GM10847 (cell line): ENCODE data around the gene PHKA2.
A peak's percentile ranks its signal among the peaks of the same experiment; 100 is the strongest.

ENCODE experiments used
- POLR2A ChIP-seq: IDR thresholded peaks from 2 replicates; pipeline ENCODE4 v1.6.1; 2011; ENCODE audit not compliant: insufficient read length; ENCODE audit errors: extremely low read depth

Gene PHKA2

GRCh38 chrX:18992829-18993228, 8.9 kb upstream of the PHKA2 start:
- TF ChIP-seq POLR2A: no peak

GRCh38 chrX:18985186-18985435, 1.2 kb upstream of the PHKA2 start:
- no peak for TF ChIP-seq POLR2A

GRCh38 chrX:18984381-18985185, 669 bp upstream of the PHKA2 start:
- TF ChIP-seq POLR2A: peak; percentile 56

- TF ChIP-seq POLR2A: no peak
Measured at GRCh38 chrX:18981124-18981807, 2.6 kb downstream of the PHKA2 start.

- no peak for TF ChIP-seq POLR2A
Measured at GRCh38 chrX:18974993-18975392, 8.9 kb downstream of the PHKA2 start.

- no peak for TF ChIP-seq POLR2A
Measured at GRCh38 chrX:18973527-18974192, 10.3 kb downstream of the PHKA2 start.

- no peak for TF ChIP-seq POLR2A
Measured at GRCh38 chrX:18971506-18971905, 12.4 kb downstream of the PHKA2 start.

GRCh38 chrX:18970465-18970864, 13.4 kb downstream of the PHKA2 start:
- no peak for TF ChIP-seq POLR2A

- TF ChIP-seq POLR2A: no peak
Measured at GRCh38 chrX:18966624-18967023, 17.3 kb downstream of the PHKA2 start.

GRCh38 chrX:18964901-18965300, 19.0 kb downstream of the PHKA2 start:
- no peak for TF ChIP-seq POLR2A

- no peak for TF ChIP-seq POLR2A
Measured at GRCh38 chrX:18964026-18964425, 19.9 kb downstream of the PHKA2 start.

- TF ChIP-seq POLR2A: no peak
Measured at GRCh38 chrX:18962329-18962728, 21.6 kb downstream of the PHKA2 start.

GRCh38 chrX:18961686-18962085, 22.2 kb downstream of the PHKA2 start:
- no peak for TF ChIP-seq POLR2A

- no peak for TF ChIP-seq POLR2A
Measured at GRCh38 chrX:18956303-18957032, 27.4 kb downstream of the PHKA2 start.

- no peak for TF ChIP-seq POLR2A
Measured at GRCh38 chrX:18955676-18956075, 28.2 kb downstream of the PHKA2 start.

GRCh38 chrX:18951032-18951431, 32.9 kb downstream of the PHKA2 start:
- no peak for TF ChIP-seq POLR2A

GRCh38 chrX:18949944-18950301, 34.0 kb downstream of the PHKA2 start:
- TF ChIP-seq POLR2A: no peak
